PC-3 (cell line): ENCODE data around the gene CERS6.

ENCODE experiments used
- CTCF ChIP-seq: fragments of 300-600 bp; sonication (generic); conservative IDR thresholded peaks from 2 replicates; pipeline ENCODE4 v1.5.1; 2017; ENCODE audit warnings: antibody characterized with exemption, low read depth, mild to moderate bottlenecking, low read length
- EZH2 ChIP-seq: fragments of 300-600 bp; sonication (generic); IDR thresholded peaks from one replicate; pipeline ENCODE4 v1.6.1; 2017; ENCODE audit warnings: antibody characterized with exemption, mild to moderate bottlenecking, low read length; ENCODE audit not compliant: unreplicated experiment
- EZH2phosphoT487 ChIP-seq: fragments of 300-600 bp; sonication (generic); IDR thresholded peaks from 2 replicates; pipeline ENCODE4 v1.6.1; 2018; ENCODE audit warnings: mild to moderate bottlenecking, antibody characterized with exemption, low read length, borderline replicate concordance

GRCh38 chr2:168571061-168571460, 115.0 kb downstream of the CERS6 start:
- TF ChIP-seq EZH2 (no peak), CTCF (no peak), EZH2phosphoT487 (no peak)
